KG1 (cell line): ENCODE results near the gene AICDA.

Experiments
- DNase-seq: peaks from one replicate; lab custom pipeline; 2025; lab: John Stamatoyannopoulos, UW

Gene AICDA

GRCh38 chr12:8554451-8555195, 58.0 kb downstream of the AICDA start:
- no peak for DNase-seq

GRCh38 chr12:8553088-8553627, 59.5 kb downstream of the AICDA start:
- DNase-seq, result no peak
